ENCODE data around the gene ACSM2A.
"Not testable (repeated sequence)": the region's sequence is repeated elsewhere in the genome, so short reads cannot be mapped to it uniquely, and the experiment has no call there.

- TF ChIP-seq SMC3 (conservative IDR thresholded peaks at IDR 0.05; ENCODE audit: poor library complexity); CTCF (IDR thresholded peaks at IDR 0.05; ENCODE audit: poor library complexity, severe bottlenecking): not testable (repeated sequence)
These were observed 32.7 kb downstream of the ACSM2A start for GRCh38 chr16:20483989-20484388.
